BJ (cell line): ENCODE results near the gene TOPAZ1. TPM values are rescaled to one million over a fixed set of nuclear protein-coding genes. Genes with fewer than 3 reads are reported as not detected.
A peak's percentile ranks its signal among the peaks of the same experiment; 100 is the strongest.

ENCODE experiments used
- CTCF ChIA-PET: fragments of 350-600 bp; formaldehyde crosslinking; extraction: SDS; loops from one replicate; lab custom pipeline; 2021; ENCODE audit warnings: antibody characterized with exemption, inconsistent platforms; lab: Yijun Ruan, JAX
- POLR2A ChIA-PET: fragments of 300-600 bp; sonication (Branson Sonifier 250); formaldehyde crosslinking; extraction: SDS; loops from one replicate; lab custom pipeline; 2021; ENCODE audit warnings: antibody characterized with exemption; lab: Charles Lee
- DNase-seq: peaks from one replicate; pipeline ENCODE4 v3.0.0-alpha.2; 2011; ENCODE audit warnings: low read depth
- H3K27me3 ChIP-seq: 2 replicates; pipeline ENCODE4 v1.6.0; 2011; ENCODE audit warnings: low read length; ENCODE audit not compliant: control insufficient read depth, insufficient read depth
- H3K36me3 ChIP-seq: 2 replicates; pipeline ENCODE4 v1.5.1; 2011; ENCODE audit warnings: low read length; ENCODE audit not compliant: control insufficient read depth, insufficient read depth
- H3K4me3 ChIP-seq: 2 replicates; pipeline ENCODE4 v1.5.1; 2011; ENCODE audit warnings: low read depth, mild to moderate bottlenecking, control low read depth, low read length
- CTCF ChIP-seq: IDR thresholded peaks from 2 replicates; pipeline ENCODE4 v1.5.1; 2011; ENCODE audit warnings: low read depth, mild to moderate bottlenecking, control low read depth, inconsistent platforms, low read length, moderate library complexity; ENCODE audit not compliant: insufficient read depth
- polyA plus RNA-seq: library from polyadenylated mRNA; depleted of rRNA; stranded (reverse); fragments of >200 nt; gene quantifications from 2 replicates; pipeline ENCODE4 v1.2.3, GENCODE V29; 2011

TOPAZ1 gene
- polyA plus RNA-seq, 1 experiment = not detected

- no peaks in the 10 kb centered on the region for H3K36me3 ChIP-seq
- CTCF ChIA-PET = interaction anchor here (0.6 to 1.5 kb wide), 4 partner anchors 9 to 580 kb away, joined by 3 to 4 read pairs (median 3); no protein-coding TSS in a partner anchor
- no peak for DNase-seq
- POLR2A ChIA-PET = no interaction called here
- no peak for TF ChIP-seq CTCF
- 0 out of 2 replicates have a peak, but pooled peaks cover 1% of the 10 kb centered on the region for H3K27me3 ChIP-seq
- no peak overlapping the region for H3K4me3 ChIP-seq
Observed at GRCh38 chr3:44234648-44235268, 6.9 kb upstream of the TOPAZ1 start.

- no peak overlapping the region for H3K4me3 ChIP-seq
- H3K36me3 ChIP-seq = no peaks in the 10 kb centered on the region
- peak; percentile 78 for TF ChIP-seq CTCF
- peak; percentile 54 for DNase-seq
- POLR2A ChIA-PET = no interaction called here
- 0 out of 2 replicates have a peak, but pooled peaks cover 1% of the 10 kb centered on the region for H3K27me3 ChIP-seq
- CTCF ChIA-PET = interaction anchor here (1.0 to 1.6 kb wide), 5 partner anchors 8 to 1274 kb away, joined by 3 to 5 read pairs (median 3); no protein-coding TSS in a partner anchor
Observed at GRCh38 chr3:44235604-44236484, 5.8 kb upstream of the TOPAZ1 start.

GRCh38 chr3:44236485-44236908 is 5.2 kb upstream of the TOPAZ1 start:
- Histone ChIP-seq H3K4me3 (no peak overlapping the region), H3K36me3 (no peaks in the 10 kb centered on the region), H3K27me3 (0 out of 2 replicates have a peak, but pooled peaks cover 1% of the 10 kb centered on the region)
- ChIA-PET CTCF (interaction anchor here (1.0 to 1.6 kb wide), 5 partner anchors 9 to 1275 kb away, joined by 3 to 5 read pairs (median 3); no protein-coding TSS in a partner anchor), POLR2A (no interaction called here)
- DNase-seq = no peak
- TF ChIP-seq CTCF = no peak

- ChIA-PET POLR2A (no interaction called here), CTCF (interaction anchor here (1.4 to 1.5 kb wide), 2 partner anchors 33 to 1276 kb away, joined by 3 to 5 read pairs; no protein-coding TSS in a partner anchor)
- TF ChIP-seq CTCF = no peak
- 0 out of 2 replicates have a peak, but pooled peaks cover 1% of the 10 kb centered on the region for H3K27me3 ChIP-seq
- H3K36me3 ChIP-seq = no peaks in the 10 kb centered on the region
- DNase-seq = no peak
- H3K4me3 ChIP-seq = no peak overlapping the region
Observed at GRCh38 chr3:44237161-44237560, 4.5 kb upstream of the TOPAZ1 start.

- POLR2A ChIA-PET = no interaction called here
- no peaks in the 10 kb centered on the region for H3K36me3 ChIP-seq
- CTCF ChIA-PET = interaction anchor here (1.4 to 1.5 kb wide), 2 partner anchors 34 to 1276 kb away, joined by 3 to 5 read pairs; no protein-coding TSS in a partner anchor
- no peak overlapping the region for H3K4me3 ChIP-seq
- TF ChIP-seq CTCF = no peak
- DNase-seq = no peak
- H3K27me3 ChIP-seq = 0 out of 2 replicates have a peak, but pooled peaks cover 1% of the 10 kb centered on the region
Observed at GRCh38 chr3:44237665-44238064, 4.0 kb upstream of the TOPAZ1 start.
